Astrocyte (in vitro differentiated cells and primary cell): ENCODE data around the gene MORC1.

Experiments used
- CTCF ChIP-seq: IDR thresholded peaks from 2 replicates; pipeline ENCODE4 v1.5.1; 2011; ENCODE audit warnings: low read depth, mild to moderate bottlenecking, inconsistent platforms, low read length, moderate library complexity; ENCODE audit not compliant: insufficient read depth
- EZH2 ChIP-seq: IDR thresholded peaks from 2 replicates; pipeline ENCODE4 v1.6.1; 2012; ENCODE audit warnings: mild to moderate bottlenecking, low read length, inconsistent platforms; ENCODE audit not compliant: insufficient read depth

- TF ChIP-seq CTCF: no peak
- TF ChIP-seq EZH2: no peak
Observed at GRCh38 chr3:109125902-109126301, 8.0 kb upstream of the MORC1 start.
